HL-60/S4 treated with phorbol 12-myristate 13-acetate at 8.2 ng/mL for 4 days and 3 days (cell line): ENCODE results near the gene RAB3C.

Experiments
- in situ Hi-C: fragments of 300-500 bp; cut with MboI; formaldehyde crosslinking; loops from 2 replicates; pipeline ENCODE4 v1.15.0; 2022; ENCODE audit warnings: low sequenced_read_pairs

The RAB3C gene

GRCh38 chr5:58718269-58718978 is 135.5 kb downstream of the RAB3C start:
- in situ Hi-C loops: no loop called here

GRCh38 chr5:58722160-58722559 is 139.3 kb downstream of the RAB3C start:
- in situ Hi-C loops: no loop called here

GRCh38 chr5:58724992-58725391 is 142.1 kb downstream of the RAB3C start:
- in situ Hi-C loops: no loop called here

GRCh38 chr5:58731641-58732040 is 148.8 kb downstream of the RAB3C start:
- in situ Hi-C loops: no loop called here

- in situ Hi-C loops: no loop called here
These were observed 152.8 kb downstream of the RAB3C start for GRCh38 chr5:58735637-58736036.

GRCh38 chr5:58736214-58736613 is 153.3 kb downstream of the RAB3C start:
- in situ Hi-C loops: no loop called here

DNA sequence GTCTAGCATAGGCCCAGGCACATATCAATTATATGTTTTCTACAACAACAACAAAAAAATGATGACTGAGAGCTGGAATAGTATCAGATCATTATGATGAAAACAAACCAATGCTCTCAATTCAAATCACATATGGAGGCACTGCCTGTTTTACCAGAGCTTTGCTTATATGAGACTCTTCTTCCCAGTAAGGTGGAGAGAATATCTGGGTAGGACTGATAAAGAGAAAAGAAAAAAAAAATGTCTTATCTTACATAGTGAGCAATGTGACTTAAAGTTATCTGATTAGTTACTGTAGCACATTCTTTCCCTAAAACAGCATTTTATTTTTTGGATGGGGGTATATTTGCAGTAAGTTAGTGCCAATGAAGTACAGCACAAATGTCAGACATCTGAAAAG is 154.8 kb downstream of the RAB3C start:
- in situ Hi-C loops: no loop called here

DNA sequence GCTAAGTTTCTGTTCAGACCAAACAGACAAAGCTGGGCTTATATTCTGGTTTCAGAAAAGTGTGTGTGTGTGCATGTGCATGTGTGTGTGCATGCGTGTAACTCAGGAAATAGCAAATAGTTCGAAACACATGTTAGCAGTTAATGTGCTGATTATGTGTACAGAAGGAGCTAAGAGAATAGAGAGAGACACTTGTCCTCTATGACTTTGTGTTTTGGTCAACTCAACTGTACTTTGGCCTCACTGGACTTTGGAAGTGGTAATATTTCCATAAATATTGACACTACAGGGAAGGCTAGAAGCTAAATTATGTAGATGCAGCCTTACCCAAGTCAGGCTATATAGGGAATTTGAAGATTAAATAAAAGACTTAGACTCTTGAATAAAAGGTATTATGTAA is 155.5 kb downstream of the RAB3C start:
- in situ Hi-C loops: no loop called here

DNA sequence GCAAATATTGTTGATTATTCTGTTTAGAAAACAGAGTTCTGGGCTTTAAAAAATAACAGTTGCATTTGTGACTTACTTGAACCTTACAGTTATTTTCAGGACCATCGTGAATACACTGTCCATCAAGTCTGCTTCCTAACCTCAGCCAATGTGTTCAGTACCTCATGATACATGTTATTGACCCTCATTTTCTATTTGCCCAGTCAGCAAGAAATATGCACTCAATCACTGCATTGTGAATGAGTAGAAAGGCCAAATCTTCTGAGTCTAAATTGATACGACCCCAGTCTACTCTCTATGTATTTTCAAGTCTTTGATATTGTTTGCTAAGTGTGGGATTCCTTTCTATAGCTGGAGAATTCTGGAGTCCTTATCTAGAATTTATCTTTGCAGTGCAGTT is 156.2 kb downstream of the RAB3C start:
- in situ Hi-C loops: no loop called here

DNA sequence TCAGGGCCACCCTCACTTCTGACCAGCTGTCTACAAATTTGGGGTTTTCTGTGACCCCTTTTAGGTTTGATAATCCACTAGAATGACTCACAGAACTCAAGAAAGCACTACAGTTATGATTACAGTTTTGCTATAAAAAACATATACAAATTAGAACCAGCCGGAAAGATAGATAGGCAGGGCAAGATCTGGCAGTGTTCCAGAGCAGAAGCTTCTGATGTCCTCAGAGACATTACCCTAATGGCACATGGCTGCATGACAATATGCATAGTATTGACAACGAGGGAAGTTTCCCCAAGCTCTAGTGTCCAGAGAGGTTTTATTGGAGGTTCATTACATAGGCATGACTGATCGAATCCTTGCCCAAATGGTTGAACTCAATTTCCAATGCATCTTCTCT is 158.1 kb downstream of the RAB3C start:
- in situ Hi-C loops: no loop called here

GRCh38 chr5:58745350-58745749 is 162.5 kb downstream of the RAB3C start:
- in situ Hi-C loops: no loop called here

- in situ Hi-C loops: no loop called here
These were observed 163.4 kb downstream of the RAB3C start for GRCh38 chr5:58746321-58746720.

GRCh38 chr5:58750036-58750435 is 167.2 kb downstream of the RAB3C start:
- in situ Hi-C loops: no loop called here

- in situ Hi-C loops: no loop called here
These were observed 168.5 kb downstream of the RAB3C start for GRCh38 chr5:58751222-58751837.

DNA sequence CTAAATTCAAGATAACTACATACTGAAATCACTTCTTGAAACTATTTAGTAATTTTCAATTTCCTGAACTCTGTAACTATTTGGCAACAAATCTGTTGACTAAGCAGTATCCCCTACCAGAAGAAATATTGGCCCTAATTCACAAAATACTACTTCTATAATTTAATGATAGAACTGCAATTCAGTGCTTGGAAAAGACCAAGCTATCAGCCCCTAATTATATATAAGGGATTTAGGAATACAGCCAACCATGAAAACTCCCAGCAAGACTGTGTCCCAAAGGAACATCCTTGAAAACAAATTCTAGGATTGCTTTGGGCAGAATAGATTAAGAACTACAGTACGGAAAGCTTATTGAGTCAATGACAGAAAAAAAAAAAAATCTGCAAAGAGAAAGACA is 169.2 kb downstream of the RAB3C start:
- in situ Hi-C loops: no loop called here

DNA sequence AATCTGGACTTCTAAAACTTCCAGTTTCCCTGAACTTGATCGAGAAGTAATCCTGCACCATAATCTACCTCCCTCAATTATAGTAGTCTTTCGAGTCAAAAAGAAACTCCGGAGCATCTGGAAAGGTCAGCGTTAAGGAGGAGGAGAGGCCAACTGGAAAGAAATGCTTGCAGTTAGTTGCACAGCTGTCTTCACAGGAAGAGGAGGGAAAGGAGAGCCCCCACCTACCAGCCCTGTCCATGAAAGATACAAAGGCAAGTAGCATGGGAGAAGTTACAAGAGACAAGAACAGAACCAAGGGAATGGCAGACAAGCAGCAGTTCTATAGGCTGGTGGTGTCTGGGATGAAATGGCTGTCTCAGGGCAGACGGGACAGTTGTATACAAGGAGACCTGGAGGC is 170.6 kb downstream of the RAB3C start:
- in situ Hi-C loops: no loop called here

- in situ Hi-C loops: no loop called here
These were observed 171.4 kb downstream of the RAB3C start for GRCh38 chr5:58754250-58754649.

GRCh38 chr5:58755397-58755796 is 172.5 kb downstream of the RAB3C start:
- in situ Hi-C loops: no loop called here

DNA sequence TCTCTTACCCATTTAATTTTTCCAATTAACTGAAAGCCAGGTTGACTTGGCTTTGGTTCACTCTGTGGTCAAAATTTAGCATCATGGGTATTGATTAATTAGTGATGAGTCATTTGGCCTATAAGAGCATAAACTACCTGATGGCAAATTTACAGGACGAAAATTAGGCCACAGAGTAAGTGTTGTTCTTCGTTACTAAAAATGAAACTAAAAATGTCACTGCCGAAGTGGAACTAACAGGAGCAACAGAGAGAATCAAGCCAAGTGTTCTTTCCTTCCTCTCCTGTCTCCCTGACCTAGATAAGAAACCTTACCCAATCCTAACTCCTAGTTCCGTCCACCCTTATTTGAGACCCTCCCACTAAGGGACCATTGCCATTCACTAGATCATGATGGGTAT is 176.9 kb downstream of the RAB3C start:
- in situ Hi-C loops: no loop called here

- in situ Hi-C loops: no loop called here
These were observed 177.3 kb downstream of the RAB3C start for GRCh38 chr5:58760222-58760621.

DNA sequence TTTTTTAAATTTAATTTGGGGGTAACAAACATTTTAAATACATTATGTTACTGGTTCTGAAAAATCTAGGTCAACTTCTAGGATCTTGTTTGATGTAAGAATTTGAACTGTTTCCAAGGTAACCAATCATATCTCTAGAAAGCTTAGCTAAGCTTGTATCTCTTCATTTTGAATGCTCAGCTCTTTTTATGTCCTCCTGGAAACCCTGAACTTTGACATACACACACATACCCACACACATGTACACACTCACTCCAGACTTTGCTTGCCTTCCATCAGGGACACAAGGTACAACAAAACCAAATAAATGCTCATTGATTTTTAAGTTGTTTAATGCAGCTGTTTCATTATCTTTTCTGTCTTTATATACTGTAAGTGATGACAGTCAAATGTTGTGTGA is 178.5 kb downstream of the RAB3C start:
- in situ Hi-C loops: no loop called here

- in situ Hi-C loops: no loop called here
These were observed 180.5 kb downstream of the RAB3C start for GRCh38 chr5:58763390-58763789.

- in situ Hi-C loops: no loop called here
These were observed 181.3 kb downstream of the RAB3C start for GRCh38 chr5:58764199-58764598.
